Measurements from ENCODE around the gene SCG3.
A peak's percentile ranks its signal among the peaks of the same experiment; 100 is the strongest.

SCG3 gene

DNA sequence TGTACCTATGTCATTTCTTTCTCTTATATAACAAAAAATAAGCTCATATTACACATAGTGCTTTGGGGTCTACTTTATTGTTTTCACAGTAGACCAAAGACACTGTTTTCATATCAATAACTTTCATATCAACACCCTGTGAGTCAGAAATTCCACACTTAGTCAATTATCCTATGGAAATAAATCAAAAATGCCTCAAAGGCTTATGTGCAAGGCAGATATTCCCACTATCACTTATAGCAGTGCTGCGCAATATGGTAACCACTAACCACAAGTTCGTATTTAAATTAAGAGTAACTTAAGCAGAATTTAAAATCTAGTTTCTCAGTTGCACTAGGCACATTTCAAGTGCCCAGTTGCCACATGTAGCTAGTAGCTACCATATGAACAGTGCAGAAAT is 15.9 kb downstream of the SCG3 start:
- TF ChIP-seq POLR2A (IDR thresholded peaks at IDR 0.05; ENCODE audit: extremely low read depth, insufficient read length) = no peak
- TF ChIP-seq, protein P1, sequence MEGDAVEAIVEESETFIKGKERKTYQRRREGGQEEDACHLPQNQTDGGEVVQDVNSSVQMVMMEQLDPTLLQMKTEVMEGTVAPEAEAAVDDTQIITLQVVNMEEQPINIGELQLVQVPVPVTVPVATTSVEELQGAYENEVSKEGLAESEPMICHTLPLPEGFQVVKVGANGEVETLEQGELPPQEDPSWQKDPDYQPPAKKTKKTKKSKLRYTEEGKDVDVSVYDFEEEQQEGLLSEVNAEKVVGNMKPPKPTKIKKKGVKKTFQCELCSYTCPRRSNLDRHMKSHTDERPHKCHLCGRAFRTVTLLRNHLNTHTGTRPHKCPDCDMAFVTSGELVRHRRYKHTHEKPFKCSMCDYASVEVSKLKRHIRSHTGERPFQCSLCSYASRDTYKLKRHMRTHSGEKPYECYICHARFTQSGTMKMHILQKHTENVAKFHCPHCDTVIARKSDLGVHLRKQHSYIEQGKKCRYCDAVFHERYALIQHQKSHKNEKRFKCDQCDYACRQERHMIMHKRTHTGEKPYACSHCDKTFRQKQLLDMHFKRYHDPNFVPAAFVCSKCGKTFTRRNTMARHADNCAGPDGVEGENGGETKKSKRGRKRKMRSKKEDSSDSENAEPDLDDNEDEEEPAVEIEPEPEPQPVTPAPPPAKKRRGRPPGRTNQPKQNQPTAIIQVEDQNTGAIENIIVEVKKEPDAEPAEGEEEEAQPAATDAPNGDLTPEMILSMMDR (IDR thresholded peaks at IDR 0.05; ENCODE audit: low read depth, low read length) = no peak
- TF ChIP-seq MAX (IDR thresholded peaks at IDR 0.05; ENCODE audit: low read depth, low read length) = no peak
- no peak for TF ChIP-seq MYC (IDR thresholded peaks at IDR 0.05; ENCODE audit: low read depth, low read length)
- H3K4me3 ChIP-seq (ENCODE audit: low read depth, low read length) = no peak overlapping the region
- peak; percentile 11 for DNase-seq (ENCODE audit: low read depth)

DNA sequence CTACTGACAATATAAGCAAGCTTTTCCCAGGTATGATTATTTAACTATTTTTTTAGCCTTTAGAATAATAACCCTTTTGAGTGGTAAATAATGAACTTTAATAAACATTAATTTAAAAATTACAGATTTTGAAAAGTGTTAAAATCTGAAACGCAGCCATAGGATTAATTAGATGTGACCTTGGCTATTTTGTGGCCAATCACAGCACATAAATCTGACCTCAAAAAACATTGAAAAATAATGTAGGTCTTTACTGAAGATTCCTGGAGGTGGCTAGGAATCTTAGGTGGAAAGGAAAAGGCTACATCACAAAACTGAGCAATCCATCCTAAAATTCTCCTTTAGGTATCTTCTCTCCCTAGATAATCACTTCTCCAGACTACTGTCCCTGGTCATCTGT is 18.1 kb downstream of the SCG3 start:
- no peak for DNase-seq (ENCODE audit: low read depth)
- TF ChIP-seq MAX (IDR thresholded peaks at IDR 0.05; ENCODE audit: low read depth, low read length) (no peak), POLR2A (IDR thresholded peaks at IDR 0.05; ENCODE audit: extremely low read depth, insufficient read length) (no peak), MYC (IDR thresholded peaks at IDR 0.05; ENCODE audit: low read depth, low read length) (no peak)
- TF ChIP-seq, protein P1 (IDR thresholded peaks at IDR 0.05; ENCODE audit: low read depth, low read length) = no peak

DNA sequence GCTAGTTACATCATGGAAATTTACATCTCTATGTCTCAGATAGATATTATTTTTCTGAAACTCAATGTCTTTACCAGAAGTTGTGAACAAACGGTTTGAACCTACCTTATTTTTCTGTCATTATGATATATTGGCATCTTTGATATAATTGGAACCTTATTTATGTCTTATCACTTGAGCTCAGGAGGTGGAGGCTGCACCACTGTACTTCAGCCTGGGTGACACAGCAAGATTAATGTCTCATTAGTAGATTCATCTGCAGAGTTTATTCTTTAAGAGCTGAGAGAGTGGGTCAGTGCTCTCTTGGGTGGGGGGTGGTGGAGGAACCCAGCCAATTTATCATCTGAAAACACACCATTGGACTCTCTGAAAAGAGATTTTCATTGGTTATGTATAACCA is 21.4 kb downstream of the SCG3 start:
- no peak overlapping the region for H3K4me3 ChIP-seq (ENCODE audit: low read depth, low read length)
- TF ChIP-seq, protein P1 (IDR thresholded peaks at IDR 0.05; ENCODE audit: low read depth, low read length) = no peak
- TF ChIP-seq MYC (IDR thresholded peaks at IDR 0.05; ENCODE audit: low read depth, low read length) (no peak), MAX (IDR thresholded peaks at IDR 0.05; ENCODE audit: low read depth, low read length) (no peak), POLR2A (IDR thresholded peaks at IDR 0.05; ENCODE audit: extremely low read depth, insufficient read length) (no peak)
- DNase-seq (ENCODE audit: low read depth) = no peak

More for the DNA sequence above, 18.1 kb downstream of the SCG3 start:
- H3K4me3 ChIP-seq (ENCODE audit: low read depth, low read length) = no peak overlapping the region

DNA sequence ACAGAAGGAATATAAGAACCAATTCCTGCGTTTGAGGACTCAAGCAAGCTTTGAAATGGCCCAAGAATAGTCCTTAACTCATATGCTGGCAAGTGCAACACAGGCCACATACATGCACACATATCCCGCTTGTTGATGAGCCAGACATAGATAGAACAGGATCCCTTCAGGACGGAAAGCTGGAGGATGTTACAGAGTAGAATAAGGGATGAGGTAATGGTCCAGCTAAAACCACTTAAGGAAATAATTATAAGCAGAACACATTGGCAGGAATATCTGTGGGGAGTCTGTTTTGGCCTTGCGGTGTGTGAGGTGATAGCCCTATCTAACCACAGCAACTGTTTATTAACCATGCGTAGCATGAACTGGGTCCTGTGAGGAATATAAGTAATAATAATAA is 25.0 kb downstream of the SCG3 start:
- DNase-seq (ENCODE audit: low read depth) = no peak
- no peak overlapping the region for H3K4me3 ChIP-seq (ENCODE audit: low read depth, low read length)
- TF ChIP-seq, protein P1 (IDR thresholded peaks at IDR 0.05; ENCODE audit: low read depth, low read length) = no peak
- TF ChIP-seq MAX (IDR thresholded peaks at IDR 0.05; ENCODE audit: low read depth, low read length) (no peak), POLR2A (IDR thresholded peaks at IDR 0.05; ENCODE audit: extremely low read depth, insufficient read length) (no peak), MYC (IDR thresholded peaks at IDR 0.05; ENCODE audit: low read depth, low read length) (no peak)

- H3K4me3 ChIP-seq (ENCODE audit: low read depth, low read length) = no peak overlapping the region
- no peak for DNase-seq (ENCODE audit: low read depth)
- TF ChIP-seq, protein P1 (IDR thresholded peaks at IDR 0.05; ENCODE audit: low read depth, low read length) = no peak
- no peak for TF ChIP-seq MAX (IDR thresholded peaks at IDR 0.05; ENCODE audit: low read depth, low read length)
- no peak for TF ChIP-seq MYC (IDR thresholded peaks at IDR 0.05; ENCODE audit: low read depth, low read length)
These were observed 25.8 kb downstream of the SCG3 start for GRCh38 chr15:51706926-51707608.

All from NB4 (cell line).